Thyroid gland (tissue), 4 donors: Measurements from ENCODE around the gene DOK7.

ENCODE experiments used
- POLR2A ChIP-seq, 2 donors: fragments of 450-650 bp; IDR thresholded peaks; one replicate each; pipeline ENCODE4 v1.6.1; 2017; ENCODE audit warnings: antibody characterized with exemption in 2 of 2, mild to moderate bottlenecking in 2 of 2, moderate library complexity in 1 of 2
- TF ChIP-seq, protein P1 (sequence below), 6 experiments: fragments of 200-600 bp in 3 of 6; fragments of 450-650 bp in 3 of 6; sonication (generic) in 3 of 6; IDR thresholded peaks; one replicate each; pipeline ENCODE4 v1.5.1; 2016 to 2019; ENCODE audit warnings: antibody characterized with exemption in 6 of 6, mild to moderate bottlenecking in 2 of 6, inconsistent platforms in 1 of 6, moderate library complexity in 1 of 6

DNA sequence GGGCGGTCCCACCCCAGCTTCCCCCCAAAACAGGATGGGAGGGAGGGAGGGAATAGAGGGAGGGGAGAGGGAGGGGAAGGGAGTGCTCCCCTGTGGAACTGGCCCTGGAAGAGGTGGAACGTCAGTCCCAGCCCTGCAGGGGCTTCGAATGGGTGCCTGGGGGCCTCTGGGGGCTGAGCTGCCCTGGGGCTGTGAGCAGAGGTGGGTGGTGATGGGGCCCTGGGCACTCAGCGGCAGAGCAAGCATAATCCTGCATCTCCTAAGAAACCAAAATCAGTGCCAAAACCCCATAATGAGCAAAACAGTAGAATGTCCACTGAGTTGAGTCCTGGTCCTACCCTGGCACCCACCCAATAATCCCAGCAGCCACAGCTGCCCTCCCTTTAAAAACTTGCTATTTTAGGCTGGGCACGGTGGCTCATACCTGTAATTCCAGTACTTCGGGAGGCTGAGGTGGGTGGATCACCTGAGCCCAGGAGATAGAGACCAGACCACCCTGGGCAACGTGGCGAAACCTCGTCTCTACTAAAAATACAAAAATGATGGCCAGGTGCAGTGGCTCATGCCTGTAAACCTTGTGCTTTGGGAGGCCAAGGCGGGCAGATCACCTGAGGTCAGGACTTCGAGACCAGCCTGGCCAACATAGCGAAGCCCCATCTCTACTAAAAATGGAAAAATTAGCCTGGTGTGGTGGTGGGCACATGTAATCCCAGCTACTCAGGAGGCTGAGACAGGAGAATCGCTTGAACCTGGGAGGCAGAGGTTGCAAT, 11.1 kb downstream of the DOK7 start:
- TF ChIP-seq, protein P1, sequence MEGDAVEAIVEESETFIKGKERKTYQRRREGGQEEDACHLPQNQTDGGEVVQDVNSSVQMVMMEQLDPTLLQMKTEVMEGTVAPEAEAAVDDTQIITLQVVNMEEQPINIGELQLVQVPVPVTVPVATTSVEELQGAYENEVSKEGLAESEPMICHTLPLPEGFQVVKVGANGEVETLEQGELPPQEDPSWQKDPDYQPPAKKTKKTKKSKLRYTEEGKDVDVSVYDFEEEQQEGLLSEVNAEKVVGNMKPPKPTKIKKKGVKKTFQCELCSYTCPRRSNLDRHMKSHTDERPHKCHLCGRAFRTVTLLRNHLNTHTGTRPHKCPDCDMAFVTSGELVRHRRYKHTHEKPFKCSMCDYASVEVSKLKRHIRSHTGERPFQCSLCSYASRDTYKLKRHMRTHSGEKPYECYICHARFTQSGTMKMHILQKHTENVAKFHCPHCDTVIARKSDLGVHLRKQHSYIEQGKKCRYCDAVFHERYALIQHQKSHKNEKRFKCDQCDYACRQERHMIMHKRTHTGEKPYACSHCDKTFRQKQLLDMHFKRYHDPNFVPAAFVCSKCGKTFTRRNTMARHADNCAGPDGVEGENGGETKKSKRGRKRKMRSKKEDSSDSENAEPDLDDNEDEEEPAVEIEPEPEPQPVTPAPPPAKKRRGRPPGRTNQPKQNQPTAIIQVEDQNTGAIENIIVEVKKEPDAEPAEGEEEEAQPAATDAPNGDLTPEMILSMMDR (IDR thresholded peaks at IDR 0.05) = no peak
- no peak for TF ChIP-seq POLR2A (IDR thresholded peaks at IDR 0.05)
